Heart left ventricle (tissue), 16 donors: ENCODE data around the gene POLR2M. TPM values are rescaled to one million over a fixed set of nuclear protein-coding genes. Genes with fewer than 3 reads are reported as not detected.

Source experiments
- ATAC-seq, 4 donors: fragments of 200-7000 bp; cut with Tn5 transposase; one replicate each; pipeline ENCODE4 v1.9.1; 2020 to 2022; ENCODE audit warnings: moderate library complexity in 4 of 4, mild to moderate bottlenecking in 3 of 4, moderate number of reproducible peaks in 1 of 4
- DNase-seq, 5 donors: peaks; one replicate each; pipeline ENCODE4 v3.0.0-alpha.2; 2020
- H3K27ac ChIP-seq, 12 donors: fragments of 200-600 bp; sonication (generic) in 4 of 12; one replicate each; pipeline versions ENCODE4 v1.5.0 to v1.8.0; 2016 to 2022; ENCODE audit warnings: mild to moderate bottlenecking in 2 of 12
- H3K27me3 ChIP-seq, 9 donors: fragments of 200-600 bp; sonication (generic) in 2 of 9; one replicate each; pipeline versions ENCODE4 v1.5.1 to v1.8.0; 2016 to 2022; ENCODE audit warnings: mild to moderate bottlenecking in 3 of 9
- H3K36me3 ChIP-seq, 9 donors: fragments of 200-600 bp; sonication (generic) in 2 of 9; one replicate each; pipeline versions ENCODE4 v1.5.0 to v1.8.0; 2018 to 2022; ENCODE audit warnings: mild to moderate bottlenecking in 2 of 9
- H3K4me1 ChIP-seq, 12 donors: fragments of 200-600 bp; sonication (generic) in 4 of 12; one replicate each; pipeline versions ENCODE4 v1.5.0 to v1.8.0; 2016 to 2022; ENCODE audit warnings: mild to moderate bottlenecking in 3 of 12
- H3K4me3 ChIP-seq, 12 donors: fragments of 200-600 bp; sonication (generic) in 4 of 12; one replicate each; pipeline versions ENCODE4 v1.5.0 to v1.8.0; 2017 to 2022; ENCODE audit warnings: mild to moderate bottlenecking in 9 of 12, moderate library complexity in 4 of 12
- H3K9me3 ChIP-seq, 12 donors: fragments of 200-600 bp; sonication (generic) in 4 of 12; one replicate each; pipeline versions ENCODE4 v1.5.0 to v1.8.0; 2016 to 2022; ENCODE audit warnings: mild to moderate bottlenecking in 1 of 12
- CTCF ChIP-seq, 12 donors: fragments of 200-600 bp; sonication (generic) in 4 of 12; IDR thresholded peaks; one replicate each; pipeline versions ENCODE4 v1.5.0 to v1.8.0; 2018 to 2022; ENCODE audit warnings: antibody characterized with exemption in 12 of 12, mild to moderate bottlenecking in 5 of 12
- POLR2A ChIP-seq, 2 donors: fragments of 450-650 bp; IDR thresholded peaks; one replicate each; pipeline ENCODE4 v1.6.1; 2017; ENCODE audit warnings: antibody characterized with exemption in 2 of 2, mild to moderate bottlenecking in 2 of 2, moderate library complexity in 2 of 2
- WGBS, 4 donors: extraction: QIAGEN DNeasy Blood & Tissue Kit in 2 of 4; methylation state at CpG; one replicate each; pipeline versions ENCODE4 v1.1.5 to v1.1.7; 2013 to 2018; 5-methylcytosine and 5-hydroxymethylcytosine counted together
- intact Hi-C, 10 donors: fragments of 100-400 bp; cut with DNase I; formaldehyde crosslinking; loops; one replicate each; pipeline versions ENCODE4 v1.11.1 to v1.14.2; 2022
- polyA plus RNA-seq, 2 donors: library from polyadenylated mRNA; stranded (reverse); fragments of 200-250 nt; gene quantifications; one replicate each; pipeline ENCODE4 v1.2.3, GENCODE V29; 2013
- total RNA-seq, 9 donors: library from RNA; depleted of rRNA in 2 of 9; stranded (reverse); fragments of >200 nt in 2 of 9; fragmentation: NEBNext Ultra II Directional in 3 of 9; extraction: Animal tissue kit (Norgen Biotek cat#: 25700) in 3 of 9; gene quantifications; one replicate each; pipeline versions ENCODE4 v1.1.0 to v1.2.4, GENCODE V29; 2016 to 2023
- donor health status: ischemic (EF 13 %, LVEDD 7.1; RV severe dilation, severe dysfunction).
- donor health status: healthy with polysubstance abuse.
- donor health status: DM: no; HTN: yes; CAD: no.
- donor health status: DM: no; HTN: no; CAD: no.
- donor health status: ischemic (EF 25% LVEDD 6.9; RV normal size, moderate dysfunction).
- donor health status: ischemic (EF 25% LVEDD 5.7; RV mildly dilated, moderate dysfunction).
- donor health status: healthy.
- donor health status: DM: yes; HTN: yes; CAD: no.
- donor health status: ischemic (EF 35%, LVEDD 5.7; RV mildly dilated, moderate dysfunction).
- donor health status: nonischemic (EF 11% LVEDD 7.7; RV severe dilation, severe dysfunction).
- donor health status: DM: yes; HTN: yes; CAD: no.
- donor health status: PGD.
- donor health status: ischemic (EF 29% LVEDD 5.4; RV normal size, mild dysfunction).
- donor health status: nonischemic (EF 23%, LVEDD 6.1; RV moderate dilation, normal function).

Gene POLR2M
- total and polyA plus RNA-seq, 11 donors, result 17.4 to 243 (median 52.8) TPM

DNA sequence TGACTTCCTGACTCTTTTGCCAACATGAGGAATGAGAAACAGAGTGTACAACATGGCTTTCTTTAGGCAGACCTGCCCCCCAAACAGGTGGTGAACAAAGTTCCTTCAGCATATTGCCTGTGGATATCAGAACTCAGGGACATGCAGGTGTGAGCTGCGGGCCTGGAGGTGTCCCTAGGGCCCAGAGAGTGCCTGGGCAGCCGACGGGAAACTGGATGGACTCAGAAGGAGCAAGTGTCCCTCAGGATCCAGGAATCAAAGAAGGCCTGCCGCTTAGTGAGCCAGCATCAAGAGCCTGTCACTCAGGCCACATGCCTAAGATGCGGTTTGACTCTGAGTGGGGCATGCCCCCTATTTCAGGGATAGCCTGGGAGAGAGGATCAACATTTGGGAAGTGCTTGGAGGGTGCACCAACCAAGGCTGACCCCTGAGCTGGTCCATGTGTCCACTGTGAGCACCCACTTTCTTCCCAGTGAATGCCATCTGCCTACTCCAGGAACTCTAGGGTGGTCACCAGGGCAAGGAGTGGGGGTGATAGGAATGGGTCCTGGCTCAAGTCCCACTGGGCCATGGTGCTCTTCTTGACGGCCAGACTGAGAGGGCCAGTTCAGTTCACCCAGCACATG is 16.1 kb upstream of the POLR2M start:
- Histone ChIP-seq H3K36me3 (peaks cover 0 to 19% (median 0%) of the 10 kb centered on the region in 9 donors), H3K27ac (peak overlapping the region in 9 of 12 donors; percentile 4 to 78 (median 54)), H3K4me3 (no peak overlapping the region), H3K4me1 (peaks cover 0 to 60% (median 38%) of the 10 kb centered on the region in 12 donors), H3K27me3 (no peaks in the 10 kb centered on the region), H3K9me3 (no peaks in the 10 kb centered on the region)
- intact Hi-C loops, result no loop called here
- ATAC-seq, result peak in 3 of 4 donors; percentile 11 to 51 (median 16)
- TF ChIP-seq POLR2A (IDR thresholded peaks at IDR 0.05), result no peak
- TF ChIP-seq CTCF (IDR thresholded peaks at IDR 0.05), result no peak
- no peak for DNase-seq
- WGBS, 4 donors, result 61 to 81% (median 72%) methylated on average over 5 to 6 of the region's 6 CpGs

DNA sequence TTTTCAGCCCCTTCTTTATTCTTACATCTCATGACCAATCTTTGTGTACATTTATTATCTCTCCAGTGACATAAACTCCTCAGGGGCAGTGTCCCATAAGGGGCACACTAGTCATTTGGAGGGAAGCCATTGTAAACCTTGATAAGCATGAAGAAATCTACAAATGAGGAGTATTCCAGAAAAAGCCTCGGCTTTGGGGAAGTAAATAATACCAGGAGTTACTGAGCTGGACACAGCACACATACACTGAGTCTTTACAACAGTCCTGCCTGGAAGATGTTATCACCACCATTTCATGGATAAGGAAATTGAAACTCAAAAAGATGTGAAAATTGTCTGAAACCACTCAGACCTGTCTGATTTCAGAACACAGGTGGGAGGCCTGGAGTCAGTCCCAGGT is 15.4 kb upstream of the POLR2M start:
- intact Hi-C loops, result no loop called here
- ATAC-seq (peak in 3 of 4 donors; percentile 15 to 17 (median 16)), DNase-seq (no peak)
- Histone ChIP-seq H3K36me3 (peaks cover 0 to 19% (median 0%) of the 10 kb centered on the region in 9 donors), H3K27me3 (no peaks in the 10 kb centered on the region), H3K9me3 (no peaks in the 10 kb centered on the region), H3K4me3 (no peak overlapping the region), H3K27ac (peak overlapping the region in 10 of 12 donors; percentile 11 to 78 (median 58)), H3K4me1 (peaks cover 0 to 55% (median 38%) of the 10 kb centered on the region in 12 donors)
- WGBS, 4 donors, result 11 to 14% (median 12%) methylated on average over 1 of the region's 1 CpG
- no peak for TF ChIP-seq CTCF (IDR thresholded peaks at IDR 0.05)
- TF ChIP-seq POLR2A (IDR thresholded peaks at IDR 0.05), result no peak

GRCh38 chr15:57692709-57693108 is 13.8 kb upstream of the POLR2M start:
- intact Hi-C loops, result no loop called here
- ATAC-seq (peak in 1 of 4 donors; percentile 46), DNase-seq (no peak)
- Histone ChIP-seq H3K4me3 (no peak overlapping the region), H3K9me3 (no peaks in the 10 kb centered on the region), H3K27ac (peak overlapping the region in 10 of 12 donors; percentile 26 to 78 (median 42)), H3K27me3 (no peaks in the 10 kb centered on the region), H3K36me3 (peaks cover 0 to 19% (median 0%) of the 10 kb centered on the region in 9 donors), H3K4me1 (peaks cover 0 to 49% (median 38%) of the 10 kb centered on the region in 12 donors)
- WGBS, 4 donors, result 35 to 54% (median 45%) methylated on average over 1 of the region's 1 CpG
- TF ChIP-seq CTCF (IDR thresholded peaks at IDR 0.05), result no peak
- TF ChIP-seq POLR2A (IDR thresholded peaks at IDR 0.05), result no peak

- H3K9me3 ChIP-seq, result no peaks in the 10 kb centered on the region
These were observed 12.2 kb upstream of the POLR2M start for GRCh38 chr15:57694279-57694678.

More at GRCh38 chr15:57694279-57694678, 12.2 kb upstream of the POLR2M start:
- Histone ChIP-seq H3K4me1 (peaks cover 0 to 49% (median 38%) of the 10 kb centered on the region in 12 donors), H3K27me3 (no peaks in the 10 kb centered on the region), H3K36me3 (peaks cover 0 to 19% (median 0%) of the 10 kb centered on the region in 9 donors), H3K27ac (peak overlapping the region in 4 of 12 donors; percentile 26 to 78 (median 42)), H3K4me3 (no peak overlapping the region)
- intact Hi-C loops, result no loop called here
- DNase-seq (no peak), ATAC-seq (peak in 1 of 4 donors; percentile 43)
- TF ChIP-seq POLR2A (IDR thresholded peaks at IDR 0.05) (no peak), CTCF (IDR thresholded peaks at IDR 0.05) (no peak)
- WGBS, 4 donors, result 31 to 65% (median 45%) methylated on average over 1 of the region's 1 CpG
